Activated T-helper 1 cell treated with Interleukin-2 at 50 U/mL for 16 hours (primary cell): ENCODE data around the gene GADD45G.

Experiments used
- DNase-seq: peaks from one replicate; pipeline ENCODE4 v3.0.0-alpha.2; 2020; ENCODE audit warnings: low read depth

GADD45G gene

DNA sequence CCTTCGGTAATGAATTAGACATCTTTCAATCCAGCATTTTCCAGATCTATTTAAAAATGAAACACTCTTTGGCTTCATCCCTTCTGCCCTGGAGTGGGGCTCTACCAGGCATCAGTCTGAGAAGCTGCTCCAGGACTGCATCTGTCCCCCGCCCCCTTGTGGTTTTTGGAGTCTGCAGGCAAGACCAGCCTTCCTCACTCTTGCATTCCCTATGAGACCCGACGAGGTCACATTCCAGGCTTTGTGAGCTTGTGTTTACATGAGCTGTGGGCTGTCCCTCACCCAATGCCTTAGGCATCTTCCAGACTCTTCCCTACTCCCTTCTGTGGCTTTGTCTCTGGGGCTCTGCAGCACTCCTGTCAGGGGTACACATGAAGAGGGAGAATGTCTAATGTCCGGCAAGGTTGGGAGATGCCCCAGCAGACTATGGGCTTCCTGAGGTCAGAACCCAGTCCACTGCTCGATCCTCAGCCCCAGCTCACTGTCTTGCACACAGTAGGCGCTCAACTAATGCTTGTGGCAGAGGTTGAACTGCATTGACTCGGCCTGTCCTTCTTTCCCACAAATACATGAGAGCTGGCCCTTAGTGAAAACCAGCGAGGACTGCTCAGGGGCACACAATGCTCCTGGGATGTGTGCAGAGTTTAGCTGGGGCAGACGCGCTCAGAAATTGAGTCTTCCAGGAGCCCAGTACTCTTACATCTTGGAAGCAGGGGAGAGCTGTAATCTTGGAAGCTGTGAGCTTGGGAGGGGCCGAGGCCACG, 11.7 kb upstream of the GADD45G start:
- DNase-seq = no peak

DNA sequence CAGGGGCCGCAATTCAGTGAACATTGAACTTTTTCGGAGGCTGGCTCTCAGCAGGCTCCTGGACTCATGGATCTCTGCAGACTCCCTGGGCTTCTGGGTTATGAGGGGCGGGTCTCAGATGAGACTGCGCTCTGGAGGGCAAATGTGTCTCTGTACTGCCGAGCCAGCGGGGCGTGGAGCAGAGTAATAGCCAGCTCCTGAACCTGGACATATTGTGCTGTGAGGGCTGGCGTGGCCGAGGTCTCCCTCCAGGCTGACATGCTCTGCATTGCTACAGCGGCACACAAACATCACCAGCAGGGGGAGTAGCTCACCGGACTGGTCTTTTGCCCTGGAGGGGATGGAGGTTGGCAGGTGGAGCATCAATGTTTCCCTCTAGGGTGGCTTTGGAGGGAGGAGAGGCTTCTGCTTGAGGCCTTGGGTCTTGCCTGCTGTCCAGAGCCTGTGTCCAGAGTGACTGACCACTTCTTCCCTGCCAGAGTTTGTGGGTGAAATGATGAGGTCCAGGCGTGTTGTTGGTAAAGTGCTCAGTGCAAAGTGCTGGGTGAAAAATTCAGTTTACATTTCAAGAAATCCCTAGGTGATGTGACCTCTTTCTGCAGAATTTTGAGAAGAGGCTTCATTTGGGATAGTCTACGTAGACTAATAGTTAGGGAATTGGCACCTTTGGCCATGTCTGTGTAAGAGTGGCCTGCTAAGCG, 10.9 kb upstream of the GADD45G start:
- DNase-seq = no peak

DNA sequence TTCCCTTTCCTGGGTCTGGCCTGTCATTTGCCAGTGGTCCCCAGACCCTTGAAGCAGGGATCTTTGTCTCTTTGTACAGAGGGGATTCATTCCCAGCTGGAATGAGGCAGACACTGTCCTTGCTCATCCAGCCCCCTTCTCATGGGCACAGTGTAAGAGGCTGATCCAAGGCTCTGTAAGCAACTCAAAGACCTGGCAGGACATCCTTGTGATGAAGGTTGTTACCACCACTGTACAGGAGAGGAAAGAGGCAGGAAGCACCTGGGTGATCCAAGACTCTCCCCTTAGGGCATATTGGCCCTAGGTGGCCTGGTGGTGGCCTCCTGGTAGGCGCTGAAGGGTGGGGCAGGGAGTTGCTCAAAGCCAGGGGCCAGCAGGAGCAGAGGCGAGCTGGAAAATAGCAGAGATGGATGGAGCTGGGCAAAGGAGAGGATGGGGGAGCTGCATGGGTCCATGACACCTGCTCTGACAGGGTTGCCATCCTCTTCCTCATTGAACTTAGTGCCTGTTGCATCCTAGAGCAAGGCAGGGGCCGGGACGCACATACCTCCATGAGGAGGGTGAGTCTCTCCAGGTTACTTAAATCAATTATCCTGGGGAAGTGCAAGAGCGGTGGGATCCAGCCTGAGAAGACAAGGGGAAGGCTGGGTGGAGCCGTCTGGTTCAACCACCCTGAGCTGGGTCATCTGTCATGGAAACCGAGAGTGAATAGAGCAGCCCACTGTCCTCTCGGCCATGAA, 9.8 kb upstream of the GADD45G start:
- DNase-seq = no peak

DNA sequence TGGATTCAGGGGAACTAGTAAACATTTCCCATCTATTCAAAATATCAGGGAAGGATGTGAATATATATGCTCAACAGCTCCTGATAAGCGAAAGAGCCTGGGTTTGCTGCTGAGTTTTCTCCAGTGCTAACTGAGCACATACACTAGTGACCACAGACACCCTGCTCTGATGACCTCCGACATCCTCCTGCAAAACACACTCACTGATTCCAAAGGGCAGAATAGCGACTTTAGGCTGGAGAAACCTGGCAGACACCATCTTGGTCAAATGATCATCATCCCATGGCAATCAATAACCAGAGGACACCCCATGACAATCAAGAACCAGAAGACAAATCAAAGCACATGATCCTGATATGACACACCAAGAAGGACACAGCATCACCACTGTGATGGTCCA, 9.2 kb upstream of the GADD45G start:
- DNase-seq = no peak

DNA sequence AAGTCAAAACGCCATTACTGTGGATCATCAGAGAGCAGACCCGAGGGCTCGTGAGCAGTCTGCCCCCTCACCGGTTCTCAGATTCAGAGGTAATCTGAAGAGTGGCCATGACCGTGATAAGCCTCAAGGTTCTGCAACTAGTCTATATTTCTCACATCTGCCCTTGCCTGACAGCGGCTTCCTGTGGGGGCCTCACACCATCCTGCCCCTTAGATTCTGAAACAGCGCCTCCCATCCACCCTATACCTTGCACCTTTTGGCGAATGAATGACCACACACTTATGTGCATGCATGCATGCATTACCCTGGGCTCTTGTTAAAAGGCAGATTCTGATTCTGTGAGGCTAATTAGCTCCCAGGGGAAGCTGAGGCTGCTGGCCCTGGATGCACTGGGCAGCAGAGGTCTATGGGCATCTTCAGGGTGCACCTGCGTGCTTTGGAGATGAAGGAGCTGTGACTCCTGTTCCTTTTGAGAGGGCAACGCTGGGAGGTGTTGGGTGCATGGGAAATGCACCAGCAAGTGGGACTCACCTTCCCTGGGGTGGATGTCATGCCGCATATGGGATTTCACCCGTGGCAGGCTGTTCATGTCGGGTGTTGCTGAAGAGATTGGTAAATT, 7.8 kb upstream of the GADD45G start:
- no peak for DNase-seq

DNA sequence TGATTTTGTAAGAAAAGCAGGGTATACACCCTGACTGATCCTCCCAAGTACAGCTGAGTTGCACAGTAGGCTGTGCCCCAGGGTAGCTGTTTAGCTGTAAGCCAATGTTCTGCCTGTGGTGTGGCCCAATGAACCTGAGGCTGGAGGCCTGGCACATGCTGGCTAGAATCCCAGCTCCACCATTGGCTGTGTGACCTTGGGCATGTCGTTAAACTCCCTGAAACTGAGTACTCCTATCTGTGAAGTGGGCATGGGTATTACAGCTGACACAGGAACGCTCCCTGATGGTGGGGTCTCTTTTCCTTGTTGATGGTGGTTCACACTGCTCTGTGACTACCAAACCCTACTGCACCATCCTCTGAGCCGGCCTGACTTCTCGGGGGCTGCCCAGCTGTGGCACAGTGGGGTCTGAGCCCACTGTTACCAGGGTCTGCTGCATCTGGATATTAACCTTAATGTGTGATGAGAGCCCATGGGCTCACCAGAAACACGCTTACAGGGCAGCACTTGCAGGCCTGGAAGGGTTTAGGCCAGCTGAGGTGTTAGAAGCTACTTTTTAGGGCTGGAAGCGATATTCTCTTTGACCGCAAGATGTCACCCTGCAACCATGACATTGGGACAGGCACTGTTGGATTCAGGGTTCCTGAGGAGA, 7.0 kb upstream of the GADD45G start:
- no peak for DNase-seq

DNA sequence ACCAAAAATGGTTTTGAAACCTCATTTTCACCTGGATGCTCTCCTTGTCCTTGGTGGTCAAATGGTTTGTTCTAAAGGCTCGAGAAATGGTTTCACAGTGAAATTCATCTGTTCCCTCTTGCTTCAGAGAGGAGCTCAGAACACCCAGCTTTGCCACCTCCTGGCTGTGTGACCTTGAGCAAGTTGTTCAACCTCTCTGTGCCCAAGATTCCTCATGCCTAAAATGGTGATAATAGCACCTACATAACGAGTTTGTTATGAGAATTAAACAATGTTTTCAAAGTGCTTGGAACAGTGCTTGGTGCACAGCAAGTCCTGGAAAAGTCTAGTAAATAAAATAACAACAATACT, 6.5 kb upstream of the GADD45G start:
- DNase-seq = no peak

DNA sequence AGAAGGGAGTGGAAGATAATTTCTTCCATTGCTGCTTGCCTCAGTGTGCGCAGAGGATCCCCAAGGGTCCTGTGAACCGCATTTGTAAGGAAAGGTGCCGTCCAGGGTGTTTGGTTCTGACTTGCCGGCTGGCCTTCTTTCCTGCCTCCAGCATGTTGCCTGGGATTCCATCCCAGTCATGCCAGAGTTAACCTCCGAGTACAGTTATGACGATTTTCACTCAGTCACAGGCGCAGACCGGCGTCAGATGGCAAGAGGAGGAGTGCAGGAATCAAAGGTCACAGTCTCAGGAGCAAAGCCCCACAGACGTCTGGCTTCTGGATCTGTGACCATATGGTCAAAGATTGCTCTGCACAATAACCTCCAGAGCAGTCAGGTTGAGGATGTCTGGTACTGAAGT, 5.9 kb upstream of the GADD45G start:
- DNase-seq = no peak

DNA sequence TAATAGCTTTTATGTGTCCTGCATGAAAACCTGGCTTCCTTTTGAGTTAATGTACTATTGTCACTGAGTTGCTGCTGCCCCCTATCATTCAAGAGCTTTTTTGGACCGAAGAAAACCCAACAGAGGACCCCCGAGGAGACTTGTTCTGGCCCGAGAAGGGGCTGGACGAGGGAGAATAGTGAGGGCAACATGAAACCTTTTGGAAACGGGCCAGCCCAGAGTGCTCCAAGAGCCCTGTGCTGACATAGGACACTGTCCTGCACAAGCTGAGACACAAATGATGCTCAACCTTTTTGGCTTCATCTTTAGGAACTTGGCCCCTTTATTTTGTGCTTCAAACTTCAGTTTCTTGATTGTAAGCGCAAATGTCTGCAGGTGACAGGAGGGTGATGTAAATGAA, 4.0 kb upstream of the GADD45G start:
- DNase-seq = no peak

DNA sequence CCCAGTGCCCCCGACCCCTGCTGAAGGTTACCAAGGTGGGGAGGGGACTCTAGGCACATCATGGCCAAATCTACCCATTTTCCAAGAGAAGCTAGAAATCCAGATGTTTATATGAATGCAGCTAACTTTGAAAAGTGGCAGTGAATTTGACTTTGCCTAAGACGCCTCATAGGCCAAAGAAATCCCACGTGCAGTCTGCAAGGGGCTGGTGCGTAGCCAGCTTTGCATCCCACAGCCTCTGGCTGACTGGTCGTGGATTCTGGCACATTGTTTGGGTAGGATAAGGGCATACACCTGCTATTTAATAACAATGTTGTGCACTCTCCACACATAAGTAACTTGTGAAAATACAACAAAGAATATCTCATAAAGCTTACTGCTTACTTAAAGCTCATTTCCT, 3.5 kb upstream of the GADD45G start:
- no peak for DNase-seq

DNA sequence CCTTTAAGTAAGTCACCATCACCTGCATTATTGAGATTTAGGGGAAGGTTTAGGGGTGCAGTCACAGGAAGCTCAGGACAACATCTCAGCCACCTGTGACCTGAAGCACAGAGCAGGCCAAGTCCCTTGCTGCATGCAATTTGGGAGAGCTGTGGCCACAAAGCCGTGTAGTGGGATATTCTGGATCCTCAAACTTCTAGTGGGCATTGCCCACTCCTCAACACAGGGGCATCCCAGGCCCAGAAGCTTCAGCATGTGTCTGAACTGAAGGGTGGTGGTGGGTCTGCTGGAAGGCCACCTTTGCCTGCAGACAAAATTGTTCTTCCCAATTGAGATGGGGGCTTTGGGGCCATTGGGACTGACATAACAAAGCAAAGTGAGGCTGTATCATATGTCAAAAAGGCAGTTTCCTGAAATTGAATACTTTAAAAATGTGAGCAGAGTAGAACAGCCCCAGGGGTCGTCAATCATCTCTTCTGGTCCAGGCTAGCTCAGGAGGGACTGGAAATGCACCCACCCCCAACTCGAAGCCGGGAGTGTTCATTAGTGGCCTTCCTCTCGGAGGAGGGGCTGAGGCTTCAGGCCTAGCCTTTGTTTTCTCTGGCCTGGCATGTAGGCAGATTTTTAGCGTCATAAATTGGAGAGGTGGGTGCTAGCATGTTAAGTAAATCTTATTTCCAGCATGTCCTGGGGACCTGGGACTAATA, 2.8 kb upstream of the GADD45G start:
- DNase-seq = no peak

DNA sequence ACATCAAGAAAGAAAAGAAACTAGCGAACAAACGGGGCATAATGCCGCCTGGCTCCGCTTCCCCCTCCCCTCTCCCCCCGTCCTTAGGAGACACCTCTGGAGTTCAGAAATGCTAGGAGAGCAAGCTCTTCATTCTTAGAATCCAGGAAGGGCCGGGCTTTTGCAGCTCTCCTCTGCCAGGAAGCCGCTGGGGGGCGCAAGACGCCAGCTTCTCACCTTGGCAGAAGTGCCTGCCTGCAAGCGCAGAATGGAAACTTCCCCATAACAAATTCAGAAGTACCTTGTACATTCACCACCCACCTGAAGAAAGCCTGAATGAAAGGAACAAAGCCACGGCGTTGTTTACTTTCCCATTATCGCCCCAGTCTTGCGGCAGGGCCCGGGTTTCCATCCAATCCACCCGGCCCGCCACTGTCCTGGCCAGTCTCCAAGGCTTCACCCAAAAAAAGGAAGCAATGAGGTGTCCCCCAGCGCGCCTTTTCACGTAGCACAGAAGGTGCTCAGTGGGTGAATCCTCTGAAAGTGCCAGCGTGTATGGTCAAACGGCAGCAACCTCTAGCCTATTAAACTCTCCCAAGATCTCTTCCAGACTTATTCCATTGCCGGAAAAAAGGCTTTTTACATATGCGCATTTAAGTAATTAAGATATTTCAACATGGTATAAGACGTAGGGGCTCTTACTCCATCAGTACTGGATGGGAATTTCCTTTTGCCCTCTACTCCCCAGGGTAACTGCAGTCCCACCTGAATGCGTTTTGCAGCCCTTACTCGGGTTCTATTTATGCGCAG, 1.6 kb upstream of the GADD45G start:
- DNase-seq = peak; percentile 73

DNA sequence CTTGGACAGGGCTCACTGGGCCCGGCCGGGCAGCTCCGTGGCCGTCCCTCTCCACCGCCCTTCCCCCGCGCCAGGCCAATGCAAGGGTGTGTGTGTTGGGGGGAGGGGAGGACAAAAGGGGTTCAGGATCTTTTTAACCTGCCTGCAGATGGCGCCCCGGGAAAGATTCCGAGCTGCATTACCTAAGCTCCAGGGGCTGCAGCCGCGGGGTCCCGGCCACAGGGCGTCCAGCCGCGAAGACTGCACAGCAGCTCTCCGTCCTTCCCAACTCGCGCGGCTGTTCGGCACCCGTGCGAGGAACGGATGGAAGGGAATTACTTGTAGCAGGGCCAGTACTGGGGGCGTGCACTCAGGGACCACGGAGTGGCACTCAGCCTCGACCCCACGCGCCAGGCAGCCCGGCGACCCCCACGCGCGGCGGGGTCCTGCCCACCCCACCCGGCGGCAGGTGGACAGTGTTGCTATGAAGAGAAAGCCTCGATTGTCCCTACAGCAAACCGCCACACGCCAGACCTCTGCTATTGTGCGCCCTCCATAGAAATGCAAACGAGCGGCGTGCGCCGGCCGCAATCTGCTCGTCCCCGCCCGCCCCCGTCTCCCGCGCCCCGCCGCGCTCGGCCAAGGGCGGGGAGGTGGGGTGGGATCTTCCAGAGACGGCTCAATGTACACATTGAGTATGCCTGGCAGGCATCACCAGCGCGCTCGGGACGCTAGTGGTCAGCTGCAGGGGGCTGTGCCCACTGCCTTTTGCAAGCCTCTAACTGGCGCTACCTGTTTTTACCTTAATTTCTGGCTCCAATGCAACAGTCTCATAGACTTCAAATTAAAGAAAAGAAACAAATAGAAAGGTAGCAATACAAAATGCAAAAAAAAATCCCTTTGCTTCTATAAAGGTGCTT, 796 bp upstream of the GADD45G start:
- no peak for DNase-seq

DNA sequence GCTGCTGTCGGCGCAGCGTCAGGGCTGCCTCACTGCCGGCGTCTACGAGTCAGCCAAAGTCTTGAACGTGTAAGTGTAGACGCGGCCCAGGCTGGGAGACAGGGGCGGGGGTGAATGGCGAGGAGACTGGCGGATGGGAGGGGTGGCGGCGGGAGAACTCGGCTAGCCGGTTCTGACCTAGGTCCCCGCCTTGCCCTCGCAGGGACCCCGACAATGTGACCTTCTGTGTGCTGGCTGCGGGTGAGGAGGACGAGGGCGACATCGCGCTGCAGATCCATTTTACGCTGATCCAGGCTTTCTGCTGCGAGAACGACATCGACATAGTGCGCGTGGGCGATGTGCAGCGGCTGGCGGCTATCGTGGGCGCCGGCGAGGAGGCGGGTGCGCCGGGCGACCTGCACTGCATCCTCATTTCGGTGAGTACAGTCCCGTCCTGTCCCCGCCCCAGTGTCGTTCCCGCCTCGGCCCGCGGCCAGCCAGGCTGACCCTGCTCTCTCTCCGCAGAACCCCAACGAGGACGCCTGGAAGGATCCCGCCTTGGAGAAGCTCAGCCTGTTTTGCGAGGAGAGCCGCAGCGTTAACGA, 745 bp downstream of the GADD45G start:
- peak; percentile 26 for DNase-seq

DNA sequence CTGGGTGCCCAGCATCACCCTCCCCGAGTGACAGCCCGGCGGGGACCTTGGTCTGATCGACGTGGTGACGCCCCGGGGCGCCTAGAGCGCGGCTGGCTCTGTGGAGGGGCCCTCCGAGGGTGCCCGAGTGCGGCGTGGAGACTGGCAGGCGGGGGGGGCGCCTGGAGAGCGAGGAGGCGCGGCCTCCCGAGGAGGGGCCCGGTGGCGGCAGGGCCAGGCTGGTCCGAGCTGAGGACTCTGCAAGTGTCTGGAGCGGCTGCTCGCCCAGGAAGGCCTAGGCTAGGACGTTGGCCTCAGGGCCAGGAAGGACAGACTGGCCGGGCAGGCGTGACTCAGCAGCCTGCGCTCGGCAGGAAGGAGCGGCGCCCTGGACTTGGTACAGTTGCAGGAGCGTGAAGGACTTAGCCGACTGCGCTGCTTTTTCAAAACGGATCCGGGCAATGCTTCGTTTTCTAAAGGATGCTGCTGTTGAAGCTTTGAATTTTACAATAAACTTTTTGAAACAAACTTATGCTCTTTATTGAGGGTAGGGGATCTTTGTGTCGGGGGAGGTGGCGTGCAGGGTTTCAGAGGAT, 1.3 kb downstream of the GADD45G start:
- DNase-seq = no peak

DNA sequence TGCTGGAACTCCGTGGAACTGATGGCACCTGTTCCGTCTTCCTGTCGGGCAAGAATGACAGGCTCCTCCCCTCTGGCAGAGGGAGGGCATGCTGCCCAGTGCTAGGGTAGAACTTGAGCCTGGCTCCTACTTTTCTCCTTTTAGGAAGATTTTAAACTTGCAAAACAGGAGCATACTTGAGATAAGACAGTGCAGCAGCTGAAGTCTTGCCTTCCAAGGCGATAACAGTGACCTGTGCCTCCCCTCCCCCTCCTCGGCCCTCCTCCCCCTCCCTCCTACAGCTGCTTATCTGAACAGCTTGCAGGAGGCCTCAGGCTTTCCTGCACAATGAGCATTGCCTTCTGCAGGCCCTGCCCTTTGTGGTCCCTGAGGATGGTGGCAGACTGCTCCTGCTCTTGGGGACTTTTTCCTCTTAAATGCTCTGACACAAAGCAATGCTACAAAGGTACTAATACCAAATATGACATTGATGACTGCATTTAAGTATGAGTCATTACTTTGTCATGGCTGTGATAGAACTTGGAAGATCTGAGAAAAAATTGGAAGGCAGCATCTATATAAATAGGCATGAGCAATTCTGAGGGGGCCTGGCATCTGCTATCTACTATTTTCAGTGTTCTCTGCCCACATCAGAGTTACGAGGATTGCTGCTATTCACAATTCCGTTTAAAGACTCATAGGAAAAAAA, 2.0 kb downstream of the GADD45G start:
- no peak for DNase-seq

DNA sequence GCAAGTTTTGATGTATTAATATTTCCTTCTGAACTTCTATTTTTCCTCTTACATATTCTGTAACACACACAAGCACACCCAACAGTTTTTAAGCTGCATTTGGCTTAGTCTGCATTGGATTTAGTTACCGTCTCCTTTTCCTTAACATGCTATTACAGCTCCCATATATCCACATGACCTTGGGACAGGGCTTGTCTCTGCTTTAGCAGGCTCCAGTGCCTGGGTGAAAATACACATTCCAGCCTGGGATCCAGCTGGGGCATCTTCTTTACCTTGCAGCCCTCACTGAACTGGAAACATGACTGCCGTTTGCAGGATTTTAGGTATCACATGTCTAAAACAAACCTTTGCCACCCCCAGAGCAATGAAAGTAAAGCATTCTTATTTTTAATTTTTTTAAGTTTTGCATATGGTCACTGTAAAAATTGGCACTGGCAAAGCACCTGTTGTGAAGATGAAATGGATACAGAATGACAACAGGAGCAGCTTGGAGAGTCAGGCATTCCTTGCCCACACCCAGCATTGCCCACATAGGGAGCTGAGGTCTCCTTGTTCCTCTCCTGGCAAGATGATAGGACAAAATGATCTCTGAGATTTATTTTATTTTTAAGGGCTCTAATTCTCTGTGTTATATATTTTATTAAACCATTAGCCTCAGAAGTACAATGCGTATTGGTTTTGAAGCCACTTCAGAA, 4.0 kb downstream of the GADD45G start:
- DNase-seq = no peak
